DMS53 (cell line): ENCODE data around the gene MYBPHL.

Experiments
- DNase-seq: peaks from one replicate; lab custom pipeline; 2025; lab: John Stamatoyannopoulos, UW

MYBPHL gene

GRCh38 chr1:109279615-109280278 is 27.1 kb downstream of the MYBPHL start:
- no peak for DNase-seq

GRCh38 chr1:109277434-109278204 is 29.2 kb downstream of the MYBPHL start:
- DNase-seq: peak; percentile 89

- DNase-seq: no peak
These were observed 31.0 kb downstream of the MYBPHL start for GRCh38 chr1:109275706-109276345.

- DNase-seq: peak; percentile 72
These were observed 32.0 kb downstream of the MYBPHL start for GRCh38 chr1:109274533-109275476.

- no peak for DNase-seq
These were observed 33.1 kb downstream of the MYBPHL start for GRCh38 chr1:109273570-109274288.

- no peak for DNase-seq
These were observed 33.8 kb downstream of the MYBPHL start for GRCh38 chr1:109272831-109273547.

GRCh38 chr1:109272021-109272799 is 34.6 kb downstream of the MYBPHL start:
- no peak for DNase-seq

GRCh38 chr1:109271458-109271857 is 35.4 kb downstream of the MYBPHL start:
- DNase-seq: no peak

- DNase-seq: no peak
These were observed 36.0 kb downstream of the MYBPHL start for GRCh38 chr1:109270623-109271317.

- DNase-seq: no peak
These were observed 36.7 kb downstream of the MYBPHL start for GRCh38 chr1:109269981-109270622.

GRCh38 chr1:109269212-109269980 is 37.4 kb downstream of the MYBPHL start:
- DNase-seq: no peak

GRCh38 chr1:109268431-109269211 is 38.2 kb downstream of the MYBPHL start:
- DNase-seq: no peak

GRCh38 chr1:109267743-109268300 is 39.0 kb downstream of the MYBPHL start:
- DNase-seq: no peak

GRCh38 chr1:109266965-109267364 is 39.8 kb downstream of the MYBPHL start:
- no peak for DNase-seq

GRCh38 chr1:109265741-109266330 is 41.0 kb downstream of the MYBPHL start:
- DNase-seq: no peak

GRCh38 chr1:109265016-109265415 is 41.8 kb downstream of the MYBPHL start:
- no peak for DNase-seq
